Measurements from ENCODE around the gene CHMP4B.
"Not testable (repeated sequence)": the region's sequence is repeated elsewhere in the genome, so short reads cannot be mapped to it uniquely, and the experiment has no call there.

The CHMP4B gene

DNA sequence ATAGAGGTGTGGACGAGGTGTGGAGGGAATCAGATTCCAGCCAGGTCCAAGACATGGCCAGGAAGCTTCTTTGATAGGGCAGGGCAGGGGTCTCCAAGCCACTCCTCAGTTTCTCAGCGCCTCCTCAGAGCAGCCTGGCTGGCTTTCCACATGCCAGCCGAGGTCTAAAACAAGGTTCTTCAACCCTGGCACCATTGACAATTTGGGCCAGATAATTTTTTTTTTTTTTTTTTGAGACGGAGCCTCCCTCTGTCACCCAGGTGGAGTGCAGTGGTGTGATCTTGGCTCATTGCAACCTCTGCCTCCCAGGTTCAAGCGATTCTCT lies 21.3 kb upstream of the CHMP4B start:
- no peak for DNase-seq (ENCODE audit: low read depth in 2 of 2)

DNA sequence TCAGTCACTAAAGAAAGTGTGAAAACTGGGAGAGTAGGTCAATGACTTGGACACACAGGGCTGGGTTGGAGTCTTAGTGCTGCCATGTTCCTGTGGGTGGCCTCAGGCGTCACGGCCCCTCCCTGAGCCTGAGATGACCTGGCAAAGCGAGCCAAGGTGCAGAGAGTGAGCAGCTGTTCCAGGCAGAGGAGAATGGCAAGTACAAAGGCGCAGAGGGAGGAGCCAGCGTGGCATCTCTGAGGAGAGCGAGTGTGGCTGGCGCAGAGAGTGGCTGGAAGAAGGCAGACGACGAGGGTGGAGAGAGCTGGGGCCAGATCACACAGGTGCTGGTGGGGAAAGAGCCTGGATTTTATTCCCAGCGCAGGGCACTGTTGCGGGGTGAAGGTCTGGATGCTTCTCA lies 20.6 kb upstream of the CHMP4B start:
- DNase-seq (ENCODE audit: low read depth in 2 of 2), result no peak

DNA sequence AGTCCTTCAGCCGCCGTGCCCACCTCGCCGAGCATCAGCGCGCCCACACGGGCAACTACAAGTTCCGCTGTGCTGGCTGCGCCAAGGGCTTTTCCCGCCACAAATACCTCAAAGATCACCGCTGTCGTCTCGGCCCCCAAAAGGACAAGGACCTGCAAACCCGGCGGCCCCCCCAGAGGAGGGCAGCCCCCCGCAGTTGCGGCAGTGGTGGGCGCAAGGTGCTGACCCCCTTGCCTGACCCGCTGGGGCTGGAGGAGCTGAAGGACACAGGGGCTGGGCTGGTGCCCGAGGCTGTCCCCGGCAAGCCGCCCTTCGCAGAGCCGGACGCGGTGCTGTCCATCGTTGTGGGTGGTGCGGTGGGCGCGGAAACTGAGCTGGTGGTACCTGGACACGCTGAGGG lies 20.1 kb upstream of the CHMP4B start:
- DNase-seq (ENCODE audit: low read depth in 2 of 2), result no peak

DNA sequence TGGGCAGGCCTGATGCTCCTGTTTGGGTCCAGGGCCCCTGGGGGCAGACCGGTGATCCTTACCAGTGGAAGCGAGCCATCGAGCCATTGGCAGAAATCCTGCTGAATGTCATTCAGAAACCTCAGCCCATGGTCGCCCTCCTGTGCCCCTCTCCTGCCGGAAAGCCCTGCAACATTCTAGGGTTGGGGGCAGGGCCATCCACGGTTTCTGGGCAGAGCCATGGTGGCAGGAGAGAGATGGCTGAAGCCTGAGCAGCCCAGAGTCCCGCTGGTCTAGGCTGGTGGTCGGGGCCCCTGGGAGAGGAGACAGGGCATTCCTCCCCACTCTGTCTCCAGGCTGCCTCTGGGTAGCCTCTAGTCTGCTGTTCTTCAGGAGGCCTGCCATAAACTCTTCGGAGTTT lies 19.6 kb upstream of the CHMP4B start:
- DNase-seq (ENCODE audit: low read depth in 2 of 2), result no peak

DNA sequence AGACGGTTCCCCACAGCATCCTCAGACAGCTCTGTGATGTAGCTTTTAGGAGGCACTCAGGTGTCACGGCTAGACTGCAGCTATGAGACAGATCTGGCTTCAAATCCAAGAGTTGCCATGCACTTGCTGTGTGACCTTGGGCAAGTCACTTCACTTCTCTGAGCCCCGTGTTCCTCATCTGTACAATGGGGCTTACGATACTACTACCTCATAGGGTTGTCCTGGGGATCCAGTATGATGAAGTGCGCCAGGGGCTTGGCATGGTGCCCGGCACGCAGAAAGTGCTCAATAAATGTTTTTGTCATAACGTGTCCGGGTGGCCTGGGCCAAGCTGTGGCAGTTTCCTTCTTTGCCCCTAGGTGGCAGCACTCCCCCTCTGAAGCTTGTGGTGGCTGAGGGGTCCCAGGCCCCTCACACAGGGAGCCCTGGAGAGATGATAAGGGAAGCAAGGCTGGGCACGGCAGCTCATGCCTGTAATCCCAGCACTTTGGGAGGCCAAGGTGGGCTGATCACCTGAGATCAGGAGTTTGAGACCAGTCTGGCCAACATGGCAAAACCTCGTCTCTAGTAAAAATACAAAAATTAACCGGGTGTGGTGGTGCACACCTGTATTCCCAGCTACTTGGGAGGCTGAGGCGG lies 19.1 kb upstream of the CHMP4B start:
- DNase-seq (ENCODE audit: low read depth in 2 of 2), result peak in 1 of 2 experiments; percentile 47

DNA sequence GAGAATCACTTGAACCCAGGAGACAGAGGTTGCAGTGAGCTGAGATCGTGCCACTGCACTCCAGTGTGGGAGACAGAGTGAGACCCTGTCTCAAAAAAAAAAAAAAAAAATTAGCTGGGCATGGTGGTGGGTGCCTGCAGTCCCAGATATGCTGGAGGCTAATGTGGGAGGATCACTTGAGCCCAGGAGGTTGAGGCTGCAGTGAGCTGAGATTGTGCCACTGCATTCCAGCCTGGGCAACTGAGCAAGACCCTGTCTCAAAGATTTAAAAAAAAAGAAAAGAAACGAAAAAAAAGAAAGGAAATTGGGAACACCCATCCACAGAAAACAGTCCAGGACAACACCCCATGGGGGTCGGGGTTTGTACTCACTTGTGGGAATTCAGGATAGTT lies 18.6 kb upstream of the CHMP4B start:
- DNase-seq (ENCODE audit: low read depth in 2 of 2), result not testable (repeated sequence)

DNA sequence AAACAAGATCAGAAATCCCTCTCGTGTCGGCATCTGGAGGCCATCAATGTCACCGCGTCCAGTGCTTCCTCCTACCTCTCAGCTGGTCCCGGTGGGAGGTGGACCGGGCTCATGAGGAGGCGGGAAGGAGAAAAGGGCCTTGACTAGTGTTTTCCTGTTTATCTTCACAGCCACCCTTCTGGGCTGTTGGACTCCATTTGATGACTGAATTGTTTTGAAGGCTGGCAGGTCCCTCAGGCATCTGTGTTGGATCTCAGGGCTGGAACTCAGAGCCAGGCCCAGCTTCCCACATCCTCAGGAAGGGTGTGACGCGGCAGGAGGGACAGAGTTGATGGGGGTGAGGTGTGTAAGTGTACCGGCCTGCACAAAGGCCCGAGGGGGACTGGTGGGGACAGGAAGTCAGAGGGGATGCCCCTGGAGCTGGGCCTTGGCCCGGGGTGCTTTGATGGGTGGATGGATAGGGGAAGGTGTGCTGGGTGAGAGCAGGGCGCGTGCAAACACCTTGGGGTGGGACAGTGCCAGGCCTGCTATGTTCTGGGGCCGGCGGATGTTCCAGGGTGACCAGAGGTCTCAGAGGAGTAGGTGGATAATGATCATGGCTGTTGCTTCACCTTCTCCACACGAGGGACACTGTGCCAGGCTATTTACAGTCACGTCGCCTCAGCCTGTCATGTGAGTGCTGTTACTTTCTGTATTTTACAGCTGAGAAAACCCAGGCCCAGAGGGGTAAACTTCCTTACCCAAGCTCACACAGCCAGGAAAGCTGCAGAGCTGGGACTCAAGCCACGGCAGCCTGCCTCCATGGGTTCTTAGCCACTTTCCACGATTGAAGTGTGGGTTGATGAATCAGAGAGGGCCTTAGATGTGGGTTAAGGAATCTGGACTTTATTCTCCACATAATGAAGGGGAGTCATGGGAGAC lies 17.9 kb upstream of the CHMP4B start:
- DNase-seq (ENCODE audit: low read depth in 2 of 2), result no peak

DNA sequence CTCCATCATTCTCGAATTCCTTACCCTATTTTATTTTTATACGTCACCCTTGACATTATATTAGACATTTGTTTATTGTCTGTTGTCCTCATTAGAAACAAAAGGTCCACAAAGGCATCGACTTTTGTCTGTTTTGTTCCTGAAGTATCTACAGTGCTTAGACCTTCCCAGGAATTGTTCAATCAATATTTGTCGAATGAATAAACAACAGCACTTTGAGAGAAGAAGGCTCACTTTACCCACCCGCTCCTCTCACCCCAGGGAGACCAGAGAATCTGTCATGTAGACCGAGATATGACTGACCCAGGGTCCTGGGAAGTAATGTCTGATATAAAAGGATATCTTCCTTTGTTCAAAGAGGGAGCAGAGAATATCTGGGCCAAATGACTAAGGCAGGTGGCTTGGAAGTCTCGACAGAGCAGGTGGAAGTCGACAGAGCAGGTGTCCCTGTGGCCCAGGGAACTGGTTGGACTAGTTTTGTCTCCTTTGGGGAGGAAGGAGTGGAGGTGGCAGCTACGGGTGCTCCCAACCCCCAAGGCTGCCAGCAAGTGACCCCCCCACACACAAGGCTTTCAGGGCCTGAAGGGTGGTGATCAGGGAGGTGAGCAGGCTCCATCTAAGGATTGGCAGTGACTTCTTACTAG lies 14.8 kb upstream of the CHMP4B start:
- DNase-seq (ENCODE audit: low read depth in 2 of 2), result no peak

DNA sequence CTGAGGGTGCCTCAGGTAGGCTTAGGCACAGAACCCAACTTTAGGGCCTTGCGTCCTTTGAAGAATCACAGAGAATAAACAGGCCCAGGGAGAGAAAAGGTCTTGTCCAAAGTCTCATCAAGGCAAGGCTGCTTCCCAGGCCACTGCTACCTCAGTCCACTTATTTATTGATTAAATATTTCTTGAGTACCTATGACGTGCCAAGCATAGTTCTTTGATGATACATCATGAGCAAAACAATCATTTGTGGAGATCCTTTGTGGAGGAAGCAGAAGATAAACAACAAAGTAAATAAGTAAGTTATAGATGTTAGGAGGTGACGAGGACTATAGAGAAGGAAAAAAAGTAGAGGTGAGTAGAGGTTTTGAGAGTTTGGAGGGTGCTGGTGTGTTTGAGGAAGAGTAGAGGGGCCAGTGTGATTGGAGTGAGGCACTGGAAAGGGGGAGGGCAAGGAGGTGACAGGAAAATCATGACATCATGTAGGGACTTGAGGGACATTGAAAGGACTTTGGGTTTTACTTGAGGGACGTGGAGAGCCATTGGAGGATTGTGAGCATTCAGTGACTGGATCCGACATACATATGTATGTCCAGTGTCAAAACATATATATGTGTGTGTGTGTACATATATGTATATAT lies 14.1 kb upstream of the CHMP4B start:
- no peak for DNase-seq (ENCODE audit: low read depth in 2 of 2)

DNA sequence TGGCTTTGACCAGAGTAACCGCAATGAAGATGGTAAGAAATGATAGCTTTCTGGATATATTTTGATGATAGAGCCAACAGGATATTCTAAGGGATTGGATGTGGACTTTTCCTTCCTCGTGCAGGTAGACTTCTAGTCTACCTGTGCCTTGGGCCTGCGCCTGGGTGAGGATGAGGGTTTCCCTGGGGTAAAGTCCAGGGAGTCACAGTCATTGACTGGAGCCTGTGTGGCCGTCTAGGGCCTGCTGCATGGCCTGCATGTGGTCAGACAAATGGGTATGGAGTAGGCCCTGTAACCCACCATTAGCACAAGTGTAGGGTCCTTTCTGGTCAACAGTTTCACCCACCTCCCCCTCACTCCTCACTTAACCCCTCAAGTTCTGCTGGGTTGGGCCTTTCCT lies 12.7 kb upstream of the CHMP4B start:
- DNase-seq (ENCODE audit: low read depth in 2 of 2), result no peak

DNA sequence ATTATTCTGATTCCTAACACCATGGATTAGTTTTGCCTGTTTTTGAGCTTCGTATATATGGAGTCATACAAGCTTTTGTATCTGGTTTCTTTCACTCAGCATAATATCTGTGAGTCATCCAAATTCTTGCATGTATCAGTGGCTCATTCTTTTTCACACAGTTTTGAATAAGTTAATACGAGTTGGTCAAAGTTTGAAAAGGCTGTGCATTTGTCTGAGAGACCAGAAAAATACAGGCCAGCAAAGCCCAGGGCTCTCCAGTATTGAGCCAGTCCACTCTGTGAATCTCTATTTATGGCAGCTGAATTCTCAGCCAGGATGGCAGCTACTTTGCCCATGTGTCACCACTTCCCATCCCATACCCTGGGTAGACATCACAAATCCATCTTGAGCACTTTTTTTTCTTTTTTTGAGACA lies 7.2 kb upstream of the CHMP4B start:
- DNase-seq (ENCODE audit: low read depth in 2 of 2), result no peak

DNA sequence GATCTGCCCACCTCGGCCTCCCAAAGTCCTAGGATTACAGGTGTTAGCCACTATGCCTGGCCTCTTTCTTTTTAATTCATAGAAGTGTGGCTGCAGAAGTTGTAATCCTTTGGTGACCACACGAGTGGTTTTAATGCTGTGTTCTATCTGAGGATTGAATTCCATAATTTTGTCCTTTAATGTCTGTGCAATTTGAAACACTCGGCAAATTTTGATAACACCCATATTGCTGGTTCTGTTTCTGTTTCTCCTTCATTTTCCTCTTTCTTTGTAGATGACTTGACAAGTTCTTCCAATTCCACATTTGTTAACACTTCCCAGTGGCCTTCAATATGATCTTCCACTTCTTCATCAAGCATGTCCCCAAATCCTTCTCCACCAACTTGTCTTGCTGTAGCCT lies 2.8 kb upstream of the CHMP4B start:
- no peak for DNase-seq (ENCODE audit: low read depth in 2 of 2)

DNA sequence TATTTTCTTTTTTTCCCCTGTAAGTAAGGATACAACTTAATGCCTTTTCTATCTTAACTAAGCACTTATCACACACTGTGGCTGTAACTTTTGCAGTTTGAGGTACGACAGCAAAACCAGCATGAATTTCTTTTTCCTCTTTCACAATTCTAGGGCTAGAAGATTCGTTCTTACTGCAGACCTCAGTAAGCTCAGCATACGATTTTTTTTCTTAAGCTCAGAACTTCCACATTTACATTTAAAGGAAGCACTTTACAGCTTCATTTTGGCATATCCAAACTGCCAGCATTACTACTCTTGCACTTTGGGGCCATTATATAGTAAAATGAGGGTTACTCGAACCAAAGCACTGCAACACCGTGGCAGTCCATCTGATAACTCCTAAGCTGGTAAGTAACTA lies 889 bp upstream of the CHMP4B start:
- no peak for DNase-seq (ENCODE audit: low read depth in 2 of 2)

DNA sequence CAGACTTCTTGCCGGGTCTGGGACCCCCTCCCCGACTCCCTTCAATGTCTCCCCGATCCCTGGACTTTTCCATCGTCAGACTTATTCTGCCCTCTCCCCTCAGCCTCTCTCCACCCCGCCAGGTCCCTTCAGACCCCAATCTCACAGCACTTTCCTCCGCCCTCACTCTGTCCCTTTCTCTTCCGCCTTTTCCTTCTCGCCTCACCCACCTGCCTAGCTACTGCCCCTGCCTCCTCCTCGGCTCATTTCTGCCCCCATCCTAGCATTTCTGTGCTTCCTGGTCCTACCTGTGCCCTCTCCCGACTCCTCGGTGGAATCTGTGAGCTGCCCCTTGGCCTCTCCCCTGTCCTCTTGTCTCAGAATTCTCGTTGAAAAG lies 616 bp downstream of the CHMP4B start:
- peak in 1 of 2 experiments; percentile 1 for DNase-seq (ENCODE audit: low read depth in 2 of 2)

DNA sequence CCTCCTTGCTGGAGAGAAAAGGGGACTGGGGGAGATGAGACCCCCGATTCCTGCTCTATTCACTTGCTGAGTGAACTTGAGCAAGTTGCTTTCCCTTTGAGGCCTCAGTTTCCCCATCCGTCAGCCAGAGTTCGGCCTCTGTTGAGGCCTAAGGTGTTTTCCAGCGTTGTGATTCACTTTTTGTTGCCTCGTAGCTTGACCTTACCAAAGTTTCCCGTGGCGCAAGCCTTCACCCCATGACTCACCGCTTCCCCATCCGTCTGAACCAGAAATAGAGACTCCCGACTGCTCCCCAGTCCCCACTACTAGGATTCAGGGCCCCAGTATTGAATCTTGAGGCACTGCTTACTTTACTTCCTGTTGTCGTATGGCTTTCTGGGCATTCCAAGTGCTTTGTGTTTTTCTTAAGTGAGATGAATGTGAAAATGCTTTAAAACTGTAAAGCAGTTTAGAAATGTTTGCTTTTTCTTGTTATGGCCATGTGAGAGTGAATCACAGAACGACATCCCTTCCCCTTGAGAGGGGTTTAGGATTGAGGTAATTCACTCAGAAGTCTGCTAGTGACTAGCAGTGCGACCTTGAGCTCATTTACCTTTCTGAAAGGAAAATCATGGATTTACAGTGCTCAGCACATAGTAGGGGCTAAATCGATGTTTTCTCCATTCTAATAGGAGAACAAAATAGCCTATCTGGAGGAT lies 1.2 kb downstream of the CHMP4B start:
- DNase-seq (ENCODE audit: low read depth in 2 of 2), result peak in 1 of 2 experiments; percentile 28

DNA sequence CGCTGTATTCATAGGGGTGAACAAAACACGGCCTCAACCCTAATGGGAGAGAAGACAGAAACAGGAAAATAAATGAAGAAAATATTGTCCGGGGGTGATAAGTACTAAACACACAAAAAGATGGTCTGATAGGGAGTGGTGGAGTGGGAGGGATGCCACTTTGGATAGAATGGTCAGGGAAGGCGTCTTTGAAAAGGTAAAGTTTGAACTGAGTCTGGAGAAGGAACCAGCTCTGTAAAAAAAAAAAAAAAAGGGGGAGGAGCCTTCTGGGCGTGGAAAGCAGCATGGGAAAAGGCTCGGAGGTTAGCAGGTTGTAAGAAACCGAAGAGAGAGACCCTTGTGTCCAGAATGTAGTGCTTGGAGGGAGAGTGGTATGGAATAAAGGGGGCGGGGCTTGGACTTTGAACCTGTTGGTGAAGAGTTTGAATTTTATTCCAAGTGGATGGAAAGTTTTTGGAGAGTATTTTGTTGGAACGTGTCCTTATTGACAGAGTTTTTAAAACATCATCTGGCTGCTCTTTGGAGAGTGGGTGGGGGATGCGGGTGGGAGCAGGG lies 1.8 kb downstream of the CHMP4B start:
- DNase-seq (ENCODE audit: low read depth in 2 of 2), result no peak

DNA sequence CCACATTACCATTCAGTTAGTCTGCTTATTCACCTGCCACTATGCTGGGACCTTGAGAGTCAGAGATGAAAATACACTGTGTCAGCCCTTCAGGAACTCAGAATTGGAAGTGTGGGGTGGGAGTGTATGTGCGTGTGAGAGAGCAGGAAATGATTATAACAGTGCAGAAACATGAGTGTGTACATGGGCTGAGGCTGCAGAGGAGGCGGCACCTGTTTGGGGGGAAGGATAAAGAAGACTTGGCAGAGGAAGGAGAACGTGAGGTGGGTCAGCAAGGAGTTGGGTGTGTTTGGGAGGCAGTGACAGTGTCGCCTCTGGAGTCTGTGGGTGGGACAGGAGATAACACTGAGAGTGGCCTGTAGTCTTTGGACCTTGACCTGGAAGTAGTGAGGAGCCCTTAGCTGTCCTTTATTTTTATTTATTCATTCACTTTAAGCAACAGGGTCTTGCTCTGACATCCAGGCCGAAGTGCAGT lies 3.1 kb downstream of the CHMP4B start:
- DNase-seq (ENCODE audit: low read depth in 2 of 2), result no peak

DNA sequence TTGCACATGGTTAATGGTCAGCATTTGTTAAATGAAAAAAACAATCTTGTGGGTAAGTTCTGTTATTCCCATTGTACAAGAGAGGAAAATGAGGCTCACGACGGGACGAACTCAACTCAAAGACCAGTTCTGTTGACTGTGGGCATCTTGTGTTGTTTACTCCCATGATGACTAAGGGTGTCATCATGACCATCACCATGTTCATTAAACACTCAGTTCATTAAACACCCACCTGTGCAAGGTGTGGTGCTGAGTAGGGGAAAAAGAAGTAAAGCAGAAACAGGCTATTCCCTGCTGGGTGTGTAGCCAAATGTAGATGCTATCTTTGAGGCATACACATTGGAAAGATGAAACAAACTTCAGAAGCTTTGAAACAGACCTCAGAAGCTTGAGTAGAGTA lies 4.5 kb downstream of the CHMP4B start:
- no peak for DNase-seq (ENCODE audit: low read depth in 2 of 2)

DNA sequence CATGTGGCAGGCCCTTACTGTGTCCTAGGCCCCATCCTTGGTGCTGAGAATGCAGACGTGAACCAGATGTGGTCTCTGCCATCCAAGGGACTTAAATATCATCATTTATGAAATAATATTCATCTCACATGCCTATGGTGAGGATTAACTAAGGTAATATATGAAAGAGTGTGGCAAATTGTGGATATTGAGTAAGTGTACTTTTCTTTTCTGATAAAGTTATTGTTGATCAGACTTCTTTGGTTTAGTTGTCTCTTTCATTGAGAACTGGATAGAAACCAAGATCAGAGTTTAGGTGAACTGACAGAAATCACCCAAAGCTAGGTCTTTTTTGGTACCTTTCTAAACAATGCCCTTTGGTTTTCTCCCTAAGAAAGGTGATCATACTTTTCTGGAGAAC lies 5.0 kb downstream of the CHMP4B start:
- DNase-seq (ENCODE audit: low read depth in 2 of 2), result no peak

DNA sequence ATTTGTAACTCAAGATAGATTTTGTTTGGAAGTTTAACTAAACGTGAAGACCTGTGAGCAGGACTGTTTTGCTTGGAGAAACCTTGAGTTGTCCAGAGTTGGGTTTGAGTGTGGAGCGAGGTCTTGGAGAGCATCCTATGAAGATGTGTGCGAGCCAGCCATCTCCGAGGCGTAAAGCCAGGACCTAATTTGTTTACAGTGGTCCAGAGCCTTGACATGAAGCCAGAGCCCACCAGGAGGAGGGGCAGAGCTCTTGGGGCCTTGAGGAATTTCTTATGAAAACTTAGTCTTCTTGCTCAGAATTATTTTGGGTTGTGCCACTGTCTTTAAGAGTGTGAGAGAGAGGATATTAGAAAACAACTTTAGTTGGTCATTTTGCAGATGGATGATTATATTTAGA lies 6.3 kb downstream of the CHMP4B start:
- DNase-seq (ENCODE audit: low read depth in 2 of 2), result no peak

DNA sequence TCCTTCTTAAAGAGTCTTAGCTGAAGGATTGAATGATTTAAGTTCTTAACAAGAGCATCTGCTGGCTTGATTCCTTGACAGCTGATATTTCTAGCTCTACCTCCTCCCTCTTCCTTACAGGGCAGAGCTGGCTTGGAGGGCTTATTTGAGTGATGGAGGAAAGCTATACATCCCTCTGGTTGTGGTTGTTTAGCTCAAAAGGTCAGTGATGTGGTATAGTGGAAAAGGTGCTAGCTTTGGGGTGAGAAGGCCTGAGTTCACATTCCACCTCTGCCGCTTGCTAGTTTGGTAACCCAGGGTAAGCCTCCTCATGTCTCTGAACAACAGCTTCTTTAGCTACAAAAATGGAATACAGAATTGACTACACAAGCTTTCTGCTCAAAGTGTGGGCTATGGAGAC lies 8.3 kb downstream of the CHMP4B start:
- DNase-seq (ENCODE audit: low read depth in 2 of 2), result no peak

DNA sequence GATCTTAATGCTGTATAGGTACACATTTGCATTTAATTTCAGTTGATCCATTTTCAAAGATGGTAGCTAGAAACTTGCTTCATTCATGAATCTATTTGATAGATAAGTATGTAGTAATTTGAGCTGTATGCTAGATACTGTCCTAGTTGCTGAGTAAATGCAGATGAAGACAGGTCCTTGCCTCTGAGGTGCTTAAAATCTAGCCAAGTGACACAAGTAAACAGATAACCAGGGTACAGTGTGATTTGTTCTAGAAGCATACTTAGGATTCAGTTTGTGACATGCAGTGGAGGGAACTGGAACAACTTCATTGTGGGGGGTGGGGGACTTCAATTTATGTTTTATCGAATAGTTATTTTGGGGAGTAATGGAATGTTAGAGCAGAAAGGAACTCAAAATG lies 9.2 kb downstream of the CHMP4B start:
- DNase-seq (ENCODE audit: low read depth in 2 of 2), result no peak

Data from stimulated activated CD4-positive, alpha-beta T cell treated with anti-CD3 and anti-CD28 coated beads, Interleukin-12 subunit alpha, Interleukin-12 subunit beta, amount 100 ng/mL, for 24 hours (primary cell).